Measurements from ENCODE around the gene CHKA.

The CHKA gene

GRCh38 chr11:68121067-68121899 is at the start of gene CHKA:
Gene CHKA, minus strand, starts transcription at chr11:68121388. Its CDS starts 211 bp downstream, at chr11:68121177.
- DNase-seq (ENCODE audit: low read depth in 3 of 3, low spot score in 1 of 3): peak; percentile 45 to 81 (median 73)

DNA sequence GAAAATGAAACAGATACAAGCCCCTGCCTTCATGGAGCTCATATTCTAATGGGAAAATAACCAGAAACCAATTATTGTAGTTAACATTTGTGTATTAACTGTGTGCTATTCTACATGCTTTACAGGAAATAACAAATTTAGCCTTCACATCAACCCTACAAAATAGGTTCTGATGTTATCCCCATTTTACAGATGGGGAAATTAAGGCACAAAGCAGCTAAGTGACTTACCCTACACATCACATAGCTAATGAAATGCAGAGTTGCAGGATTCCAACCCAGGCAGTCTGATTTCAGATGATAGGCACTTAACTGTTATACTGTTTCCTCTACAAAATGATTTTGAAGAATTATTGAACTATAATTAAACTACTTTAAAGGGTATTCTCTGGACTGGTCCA is 48.3 kb upstream of the CHKA start:
- DNase-seq (ENCODE audit: low read depth in 3 of 3, low spot score in 1 of 3): no peak

DNA sequence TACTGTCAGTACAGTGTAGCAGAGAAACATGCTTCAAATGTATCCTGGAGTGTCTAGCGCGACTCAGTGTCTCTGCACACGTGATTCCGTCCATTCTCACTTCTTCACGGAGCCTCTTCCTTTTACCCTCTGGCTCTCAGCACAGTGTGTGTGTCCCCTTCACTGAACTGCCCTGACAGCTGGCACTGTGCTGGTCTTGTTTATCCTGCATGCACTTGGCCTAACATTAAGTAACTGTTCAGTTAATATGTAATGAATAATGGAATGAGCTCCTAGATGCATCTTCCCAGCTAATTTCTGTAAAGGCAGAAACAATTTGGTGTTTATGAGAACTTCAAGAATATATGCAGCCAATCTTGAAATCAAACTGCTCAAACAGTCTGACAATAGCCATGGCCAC is 47.5 kb upstream of the CHKA start:
- DNase-seq (ENCODE audit: low read depth in 3 of 3, low spot score in 1 of 3): no peak

DNA sequence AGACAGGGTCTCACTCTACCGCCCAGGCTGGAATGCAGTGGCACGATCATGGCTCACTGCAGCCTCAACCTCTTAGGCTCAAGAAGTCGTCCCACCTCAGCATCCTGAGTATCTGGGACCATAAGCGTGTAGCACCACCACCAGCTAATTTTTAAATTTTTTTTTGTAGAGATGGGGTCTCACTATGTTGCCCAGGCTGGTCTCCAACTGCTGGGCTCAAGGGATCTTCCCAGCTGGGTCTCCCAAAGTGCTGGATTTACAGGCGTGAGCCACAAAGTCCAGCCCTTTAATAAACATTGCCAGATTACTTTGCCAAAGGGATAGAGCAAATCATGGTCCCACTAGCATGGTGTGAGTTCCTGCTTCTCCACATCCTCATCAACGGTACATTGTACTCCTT is 46.3 kb upstream of the CHKA start:
- DNase-seq (ENCODE audit: low read depth in 3 of 3, low spot score in 1 of 3): no peak

DNA sequence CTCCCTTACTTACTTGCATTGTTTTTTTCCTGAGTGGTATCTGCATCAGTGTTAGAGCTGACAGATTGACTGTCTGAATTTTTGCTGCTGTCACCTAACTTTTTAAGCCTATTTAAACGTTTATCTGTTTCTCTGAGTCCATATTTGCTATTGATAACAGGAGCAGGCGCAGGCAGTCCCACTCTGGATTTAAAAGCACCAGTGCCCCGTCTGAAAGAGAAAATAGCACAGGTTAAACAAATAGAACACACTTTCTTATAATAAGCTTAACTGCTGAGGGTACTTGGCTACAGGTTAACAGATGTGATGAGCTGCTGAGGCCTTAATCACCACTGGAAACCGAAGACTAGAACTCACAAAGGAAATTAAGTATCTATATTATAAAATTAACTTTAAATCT is 45.8 kb upstream of the CHKA start:
- no peak for DNase-seq (ENCODE audit: low read depth in 3 of 3, low spot score in 1 of 3)

DNA sequence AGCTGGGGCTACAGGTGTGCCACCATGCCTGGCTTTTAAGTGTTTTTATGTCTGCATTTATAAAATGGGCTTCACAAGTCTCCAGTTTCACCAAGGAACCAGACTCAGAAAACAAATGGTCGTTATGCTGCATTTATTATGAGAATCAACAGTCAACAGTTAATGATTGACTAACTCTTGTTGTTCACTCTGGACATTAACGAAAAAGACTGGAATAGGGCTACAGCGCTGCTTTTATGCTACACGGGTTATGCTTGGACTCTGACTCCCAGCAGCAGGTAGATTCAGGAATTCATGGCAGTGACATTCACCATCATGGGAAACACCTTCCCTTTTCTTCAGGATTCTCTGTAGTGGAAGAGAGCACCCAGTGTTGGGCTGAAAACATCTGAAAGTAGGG is 44.4 kb upstream of the CHKA start:
- no peak for DNase-seq (ENCODE audit: low read depth in 3 of 3, low spot score in 1 of 3)

- DNase-seq (ENCODE audit: low read depth in 3 of 3, low spot score in 1 of 3): no peak
Measured at GRCh38 chr11:68164437-68164836, 43.2 kb upstream of the CHKA start.

DNA sequence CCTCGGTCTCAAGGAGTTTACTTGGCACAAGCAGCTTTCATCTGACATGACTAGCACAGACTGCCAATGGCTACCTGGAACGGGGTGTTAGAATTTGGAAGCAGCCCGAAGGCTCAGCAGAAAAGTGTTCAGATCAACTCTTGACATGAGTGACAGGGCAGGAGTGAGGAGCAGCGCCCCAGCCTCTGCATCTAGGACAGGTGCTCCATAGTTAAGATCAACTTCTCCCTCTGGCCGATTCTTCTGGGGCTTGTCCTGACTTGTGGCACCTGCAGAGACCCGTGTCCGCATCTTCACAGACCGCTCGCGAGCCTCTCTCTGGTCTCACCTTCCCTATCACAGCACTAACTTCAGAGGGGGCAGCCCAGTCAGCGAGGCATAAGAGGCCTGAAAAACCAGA is 42.5 kb upstream of the CHKA start:
- DNase-seq (ENCODE audit: low read depth in 3 of 3, low spot score in 1 of 3): no peak

- no peak for DNase-seq (ENCODE audit: low read depth in 3 of 3, low spot score in 1 of 3)
Measured at GRCh38 chr11:68160100-68160695, 39.0 kb upstream of the CHKA start.

- no peak for DNase-seq (ENCODE audit: low read depth in 3 of 3, low spot score in 1 of 3)
Measured at GRCh38 chr11:68159665-68160064, 38.5 kb upstream of the CHKA start.

DNA sequence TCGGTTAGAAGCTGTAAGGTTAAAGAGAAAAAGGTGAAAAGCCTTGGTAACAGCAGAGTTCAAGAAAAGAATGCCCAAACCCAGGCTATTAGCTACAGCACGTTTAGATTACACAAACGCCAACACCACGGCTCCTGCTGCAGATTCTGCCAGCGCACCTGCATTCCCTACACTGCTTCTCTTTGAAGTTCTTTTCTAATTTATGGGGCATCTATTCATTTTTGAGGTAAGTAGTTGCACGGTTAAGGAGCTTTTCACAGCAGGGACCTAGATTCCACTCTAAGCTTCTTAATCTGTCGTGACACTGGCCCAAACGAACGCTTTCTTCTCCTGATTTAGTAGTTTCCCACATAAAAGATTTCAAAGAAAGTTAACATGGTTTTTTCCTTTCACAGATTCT is 38.0 kb upstream of the CHKA start:
- no peak for DNase-seq (ENCODE audit: low read depth in 3 of 3, low spot score in 1 of 3)

- DNase-seq (ENCODE audit: low read depth in 3 of 3, low spot score in 1 of 3): no peak
Measured at GRCh38 chr11:68158580-68158979, 37.4 kb upstream of the CHKA start.

- no peak for DNase-seq (ENCODE audit: low read depth in 3 of 3, low spot score in 1 of 3)
Measured at GRCh38 chr11:68153742-68154141, 32.6 kb upstream of the CHKA start.

GRCh38 chr11:68150037-68150436 is 28.8 kb upstream of the CHKA start:
- no peak for DNase-seq (ENCODE audit: low read depth in 3 of 3, low spot score in 1 of 3)

DNA sequence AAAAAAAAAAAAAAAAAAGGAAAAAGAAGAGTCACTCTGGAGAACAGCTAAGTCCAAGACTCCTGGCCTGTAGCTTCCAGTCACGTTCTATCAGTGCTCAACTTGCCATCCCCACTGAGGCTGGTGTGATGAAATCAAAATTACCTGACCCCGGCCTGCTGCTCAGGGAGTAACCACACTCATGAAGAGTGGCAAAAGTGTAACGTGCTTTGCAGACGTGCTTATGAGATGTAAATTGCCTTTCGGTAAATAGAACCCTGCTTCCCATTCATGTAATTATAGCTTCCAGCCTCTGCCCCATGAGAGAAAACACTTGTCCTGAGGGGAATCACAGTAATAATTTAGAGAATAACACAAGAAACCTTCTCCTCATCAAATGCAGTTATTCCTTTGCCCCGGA is 28.2 kb upstream of the CHKA start:
- no peak for DNase-seq (ENCODE audit: low read depth in 3 of 3, low spot score in 1 of 3)

DNA sequence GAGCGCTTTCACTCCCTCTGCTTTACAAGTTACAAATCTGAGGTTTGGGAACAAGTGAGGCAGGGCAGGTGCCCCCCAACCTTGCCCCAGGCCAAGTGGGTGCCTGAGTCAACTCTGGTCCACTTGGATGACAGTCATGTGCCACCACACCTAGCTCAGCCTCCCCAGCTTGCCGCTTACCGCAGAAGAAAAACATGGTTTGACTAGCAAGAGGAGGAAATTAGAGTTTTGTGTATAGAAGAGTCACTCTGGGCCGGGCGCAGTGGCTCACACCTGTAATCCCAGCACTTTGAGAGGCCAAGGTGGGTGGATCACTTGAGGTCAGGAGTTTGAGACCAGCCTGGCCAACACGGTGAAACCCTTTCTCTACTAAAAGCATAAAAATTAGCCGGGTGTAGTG is 27.7 kb upstream of the CHKA start:
- DNase-seq (ENCODE audit: low read depth in 3 of 3, low spot score in 1 of 3): no peak

DNA sequence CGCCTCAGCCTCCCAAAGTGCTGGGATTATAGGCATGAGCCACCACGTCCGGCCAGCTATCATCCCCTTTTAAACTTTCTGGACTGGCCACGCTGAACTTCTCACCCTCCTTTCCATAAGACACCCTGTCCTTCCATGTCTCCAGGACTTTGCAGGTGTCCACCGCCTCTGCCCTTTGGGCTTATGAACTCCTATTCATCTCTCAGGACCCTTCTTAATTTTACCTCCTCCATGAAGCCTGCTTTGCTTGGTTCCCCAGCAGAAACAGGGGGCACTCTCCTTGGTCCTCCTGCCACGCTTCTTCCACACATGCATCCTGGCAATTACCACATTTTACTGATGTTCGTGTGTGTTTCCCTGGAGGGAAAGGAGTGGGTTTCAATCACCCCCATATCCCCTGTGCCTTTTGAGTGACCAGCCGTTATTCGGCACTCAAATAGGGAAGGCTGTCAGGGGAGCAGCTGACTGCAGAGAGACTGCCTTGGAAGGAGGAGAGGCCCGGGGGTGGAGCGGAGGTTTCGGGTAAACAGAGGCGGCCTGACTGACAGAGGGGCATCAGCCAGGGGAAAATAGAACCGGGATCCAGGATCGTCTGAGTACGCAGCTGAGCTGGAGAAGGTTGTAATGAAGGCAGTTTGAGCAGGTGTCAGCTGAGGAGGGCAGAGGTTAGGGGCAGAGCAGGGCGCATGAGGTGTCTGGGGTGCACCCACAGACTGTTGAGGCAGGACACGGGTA is 27.1 kb upstream of the CHKA start:
- DNase-seq (ENCODE audit: low read depth in 3 of 3, low spot score in 1 of 3): no peak

DNA sequence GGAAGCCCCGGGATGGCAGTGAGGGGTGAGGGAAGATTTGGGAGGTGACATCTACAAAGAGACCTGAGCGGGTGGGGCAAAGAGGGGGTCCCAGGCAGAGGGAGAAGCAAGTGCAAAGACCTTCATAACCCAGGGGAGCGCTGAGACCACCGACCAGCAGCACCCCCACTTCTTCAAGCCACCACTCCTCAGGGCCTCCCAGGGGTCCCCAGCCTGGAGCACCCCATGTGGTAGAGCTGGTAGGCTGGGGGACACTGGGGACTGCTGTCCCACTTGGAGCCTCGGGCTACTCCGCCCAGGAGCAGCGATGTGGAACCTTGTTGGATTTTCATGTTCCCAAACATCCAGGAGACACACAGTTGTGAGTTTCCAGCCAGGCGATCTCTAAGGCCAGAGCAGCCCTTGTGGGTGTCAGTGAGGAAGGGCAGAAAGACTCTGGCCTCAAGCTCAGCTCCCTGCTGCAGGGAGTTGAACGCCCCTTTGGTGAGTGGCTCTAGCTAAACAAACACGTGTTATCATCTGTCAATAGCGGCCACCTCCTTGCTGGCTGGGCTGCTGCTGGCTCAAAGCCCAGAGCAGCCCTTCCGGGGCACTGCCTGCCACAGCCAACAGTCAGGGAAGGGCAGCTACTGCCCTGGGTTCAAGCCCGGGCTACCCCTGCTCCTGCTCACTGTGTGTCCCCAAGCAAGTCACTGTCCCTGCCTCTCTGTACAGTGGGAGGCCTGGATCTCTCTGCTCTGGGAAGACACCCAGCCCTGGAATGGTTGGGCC is 25.7 kb upstream of the CHKA start:
- DNase-seq (ENCODE audit: low read depth in 3 of 3, low spot score in 1 of 3): no peak

- no peak for DNase-seq (ENCODE audit: low read depth in 3 of 3, low spot score in 1 of 3)
Measured at GRCh38 chr11:68146010-68146540, 24.9 kb upstream of the CHKA start.

DNA sequence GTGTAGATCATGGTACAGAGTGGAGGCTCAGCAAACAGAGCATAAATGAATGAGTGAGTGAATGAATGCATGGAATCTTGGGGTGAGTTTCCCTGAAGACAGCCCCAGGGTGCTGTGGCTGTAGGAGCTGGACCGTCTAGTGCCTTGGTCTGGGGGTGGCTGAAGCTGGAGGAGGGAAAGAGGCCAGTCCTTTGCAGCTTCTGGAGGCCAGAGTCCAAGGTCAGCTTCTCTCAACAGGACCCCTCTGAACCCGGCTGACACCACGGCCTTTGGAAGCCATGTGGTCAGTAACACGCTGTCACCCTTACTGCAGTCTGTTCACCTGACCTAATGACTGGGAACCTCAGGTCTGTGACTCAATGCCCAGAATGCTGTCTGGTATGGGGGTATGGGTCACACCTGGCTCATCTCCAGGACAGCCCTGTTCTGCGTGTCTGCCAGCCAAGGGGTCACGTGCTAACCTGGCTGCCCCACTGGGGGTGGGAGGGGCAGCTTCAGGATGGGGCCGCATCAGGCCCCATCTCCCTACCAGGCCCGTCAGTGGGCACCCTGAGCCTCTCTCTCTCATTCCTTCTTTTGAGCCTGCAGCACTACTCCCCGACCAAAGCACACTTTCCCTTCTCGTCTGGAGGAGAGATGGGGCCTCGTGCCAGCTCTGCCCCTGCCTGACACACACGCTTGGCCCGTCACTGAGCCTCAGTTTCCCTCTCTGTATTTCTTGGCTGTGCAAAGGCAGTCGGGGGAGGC is 24.1 kb upstream of the CHKA start:
- DNase-seq (ENCODE audit: low read depth in 3 of 3, low spot score in 1 of 3): no peak

GRCh38 chr11:68143310-68143689 is 22.1 kb upstream of the CHKA start:
- no peak for DNase-seq (ENCODE audit: low read depth in 3 of 3, low spot score in 1 of 3)
